GM18507 (cell line): ENCODE measurements around the gene VASN.

ENCODE experiments used
- DNase-seq: peaks from one replicate; pipeline ENCODE4 v3.0.0; 2011; ENCODE audit warnings: low read depth; ENCODE audit not compliant: insufficient read length; ENCODE audit errors: extremely low spot score
- FAIRE-seq: peaks from 2 replicates; lab custom pipeline; 2011; peaks lifted over from hg19 to GRCh38; lab: Jason Lieb, UNC

The VASN gene

GRCh38 chr16:4367393-4367856 is 4.2 kb upstream of the VASN start:
- FAIRE-seq: no peak

GRCh38 chr16:4369007-4369733 is 2.5 kb upstream of the VASN start:
- no peak for FAIRE-seq
- no peak for DNase-seq

More at GRCh38 chr16:4367393-4367856, 4.2 kb upstream of the VASN start:
- DNase-seq: no peak

DNA sequence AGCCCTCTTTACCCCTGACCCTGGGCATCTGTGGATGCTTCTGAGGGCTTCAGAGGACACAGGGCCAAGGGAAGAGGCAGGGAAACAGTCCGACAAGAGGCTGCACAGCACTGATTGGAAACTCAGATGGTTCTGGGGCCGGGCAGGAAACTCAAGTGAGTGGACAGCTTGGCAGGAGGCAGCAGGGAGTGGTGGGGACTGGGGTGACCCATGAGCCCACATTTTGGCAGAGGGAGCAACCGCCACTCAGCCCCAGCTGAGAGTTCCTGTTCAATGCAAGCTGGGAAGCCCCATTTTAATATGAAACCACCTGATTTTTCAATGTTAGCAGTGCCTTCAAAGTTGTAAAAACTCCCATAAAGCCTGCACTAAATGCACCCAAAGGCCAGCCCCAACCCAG is 1.5 kb upstream of the VASN start:
- FAIRE-seq (no peak), DNase-seq (no peak)

DNA sequence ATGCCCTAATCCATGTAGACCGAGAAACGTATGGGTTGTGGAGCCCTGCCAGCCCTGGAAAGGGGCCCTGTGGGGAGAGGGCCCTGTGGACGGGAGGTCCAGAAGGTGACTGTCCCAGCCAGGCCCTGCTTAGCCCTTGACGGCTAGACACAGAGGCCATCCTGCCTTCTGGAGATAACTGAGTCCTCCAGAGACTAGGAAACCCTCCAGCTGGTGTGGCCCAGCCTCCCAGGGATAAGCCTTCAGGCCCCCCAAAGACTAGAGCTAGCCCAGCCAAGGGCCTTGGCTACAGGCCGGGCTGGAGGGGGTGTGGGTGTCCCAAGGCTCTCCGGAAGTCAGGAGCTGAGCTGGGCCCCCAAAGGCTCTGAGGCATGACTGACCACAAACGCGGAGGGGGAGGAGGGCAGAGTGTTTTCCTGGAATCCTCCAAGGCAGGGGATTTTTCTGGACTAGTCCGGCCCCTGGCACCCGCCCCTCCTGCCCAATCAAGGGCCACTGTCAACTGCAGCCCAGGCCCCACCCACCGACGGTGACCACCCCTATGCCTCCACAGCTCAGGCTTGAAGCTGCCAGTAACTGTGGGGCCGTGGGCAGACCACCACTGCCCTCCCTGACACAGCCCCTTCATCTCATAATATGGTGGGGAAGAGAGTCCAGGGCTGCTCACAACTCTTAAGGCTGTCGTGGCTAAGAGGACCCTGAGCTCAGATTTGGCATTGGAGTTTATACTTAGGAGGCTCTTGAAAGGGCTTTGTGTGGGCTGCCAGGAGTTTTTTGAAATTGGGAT is 885 bp upstream of the VASN start:
- no peak for DNase-seq
- FAIRE-seq: no peak

GRCh38 chr16:4372001-4372577 is 441 bp downstream of the VASN start:
- DNase-seq: no peak
- no peak for FAIRE-seq

- FAIRE-seq (no peak), DNase-seq (no peak)
Measured at GRCh38 chr16:4372578-4373355, 1.1 kb downstream of the VASN start.

GRCh38 chr16:4373356-4373908 is 1.8 kb downstream of the VASN start:
- no peak for FAIRE-seq
- no peak for DNase-seq

GRCh38 chr16:4373909-4374742 is 2.5 kb downstream of the VASN start:
- FAIRE-seq (no peak), DNase-seq (no peak)

- FAIRE-seq (no peak), DNase-seq (no peak)
Measured at GRCh38 chr16:4375717-4376116, 4.1 kb downstream of the VASN start.

- no peak for FAIRE-seq
- DNase-seq: no peak
Measured at GRCh38 chr16:4376126-4376892, 4.7 kb downstream of the VASN start.

GRCh38 chr16:4376893-4377572 is 5.4 kb downstream of the VASN start:
- no peak for FAIRE-seq
- DNase-seq: no peak

DNA sequence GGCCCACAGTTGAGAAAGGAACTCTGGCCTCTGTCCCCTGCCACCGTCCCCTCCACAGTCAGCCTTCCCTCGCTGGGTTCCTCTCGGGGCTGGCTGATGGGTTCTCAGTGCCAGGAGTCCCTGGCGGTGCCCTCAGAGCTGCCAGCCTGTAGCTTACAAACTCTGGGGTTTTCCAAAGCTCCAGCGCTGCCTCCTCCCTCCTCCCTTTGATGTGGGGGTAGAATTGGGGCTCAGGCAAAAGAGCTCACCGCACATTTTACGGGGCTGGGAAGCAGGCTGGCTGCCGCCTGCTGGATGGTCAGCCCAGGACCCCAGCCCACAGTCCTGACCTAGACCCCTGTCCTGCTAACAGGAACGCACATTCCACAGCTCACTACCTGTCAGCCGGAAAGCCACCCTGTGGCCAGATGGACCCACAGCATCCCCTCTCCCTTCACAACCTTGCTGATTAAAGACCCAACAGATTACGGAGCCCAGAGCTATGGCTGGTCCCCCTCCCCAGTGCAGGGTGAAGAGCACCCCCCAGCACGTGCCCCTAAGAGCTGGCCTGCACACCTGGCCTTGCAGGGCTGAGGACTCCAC is 6.0 kb downstream of the VASN start:
- DNase-seq: no peak
- no peak for FAIRE-seq

GRCh38 chr16:4378161-4378666 is 6.6 kb downstream of the VASN start:
- FAIRE-seq (no peak), DNase-seq (no peak)

DNA sequence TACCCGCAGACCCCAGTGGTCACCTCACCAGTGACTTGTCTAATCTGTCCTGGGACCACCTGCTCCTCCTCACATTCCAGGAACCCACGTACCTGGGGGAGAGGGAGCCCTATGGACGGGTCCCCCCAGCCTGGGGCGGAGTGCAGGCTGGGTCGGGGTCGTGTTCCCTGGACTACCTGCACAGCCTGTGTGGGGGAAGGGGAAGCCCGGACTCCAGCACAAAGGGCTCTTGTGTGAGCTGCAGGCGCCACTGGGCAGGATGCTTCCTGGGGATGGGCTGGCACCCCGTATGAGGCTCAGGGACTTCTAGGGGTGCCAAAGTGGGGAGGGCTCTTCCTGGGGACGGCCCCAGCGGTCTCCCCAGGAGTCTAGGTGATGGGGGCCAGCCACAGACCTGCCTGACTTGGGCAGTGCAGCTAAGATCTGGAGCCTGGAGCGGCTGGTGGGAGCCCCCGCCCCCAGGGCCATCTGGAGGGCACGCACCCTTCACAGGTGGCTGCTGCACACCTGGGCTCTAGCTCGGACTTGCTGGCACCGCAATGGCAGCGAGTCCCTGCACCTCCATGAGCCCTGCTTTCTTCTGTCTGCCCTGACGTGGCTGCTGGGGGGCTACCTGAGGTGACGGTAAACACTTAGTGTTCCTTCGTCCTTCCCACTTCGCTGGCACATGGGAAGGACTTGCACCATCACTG is 7.5 kb downstream of the VASN start:
- DNase-seq (no peak), FAIRE-seq (no peak)

DNA sequence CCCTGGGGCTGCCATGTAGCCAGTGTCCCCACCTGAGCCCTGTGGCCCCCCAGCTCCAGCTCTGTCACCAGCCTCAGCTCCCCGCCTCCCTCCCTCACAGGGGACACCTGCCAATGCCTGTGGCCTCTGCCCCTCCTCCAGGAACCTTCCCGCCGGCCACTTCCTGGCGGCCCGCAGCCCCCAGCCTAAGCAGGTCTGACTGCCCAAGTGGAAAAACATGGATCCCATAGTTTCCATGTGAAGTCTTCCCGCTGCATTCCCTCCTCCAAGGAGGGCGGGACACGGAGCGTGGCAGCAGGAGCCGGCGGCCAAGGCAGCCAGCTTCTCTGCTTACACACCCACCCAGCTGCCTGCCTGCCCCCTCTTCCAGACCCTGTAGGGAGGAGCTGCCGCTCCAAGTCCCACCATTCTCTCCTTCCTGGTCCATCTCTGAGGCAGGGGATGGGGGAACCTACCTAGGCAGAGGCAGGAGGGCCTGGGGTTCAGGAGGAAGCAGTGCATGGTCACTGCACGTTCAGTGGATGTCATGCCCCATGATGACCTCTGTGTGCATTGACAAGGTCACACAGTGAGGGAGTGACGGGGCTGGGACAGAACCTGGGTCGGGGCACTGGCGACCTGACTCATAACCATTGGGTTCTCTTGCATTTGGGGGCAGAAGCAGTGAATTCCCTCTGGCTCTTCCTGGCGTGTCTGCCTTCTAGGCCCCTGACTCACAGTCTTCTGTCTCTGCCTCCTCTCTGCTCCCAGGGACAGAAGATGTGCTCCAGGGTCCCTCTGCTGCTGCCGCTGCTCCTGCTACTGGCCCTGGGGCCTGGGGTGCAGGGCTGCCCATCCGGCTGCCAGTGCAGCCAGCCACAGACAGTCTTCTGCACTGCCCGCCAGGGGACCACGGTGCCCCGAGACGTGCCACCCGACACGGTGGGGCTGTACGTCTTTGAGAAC is 8.7 kb downstream of the VASN start:
- DNase-seq (no peak), FAIRE-seq (no peak)
